GM08714 (cell line): ENCODE measurements around the gene DEPDC5.

Source experiments
- H3K4me3 ChIP-seq: fragments of 200-500 bp; sonication (Bioruptor generic); 2 replicates; pipeline ENCODE4 v1.5.1; 2014; ENCODE audit warnings: mild to moderate bottlenecking, low read length, inconsistent platforms
- ZNF274 ChIP-seq: IDR thresholded peaks from 2 replicates; pipeline ENCODE4 v1.6.1; 2012; ENCODE audit warnings: mild to moderate bottlenecking, low read depth, low read length

The DEPDC5 gene

DNA sequence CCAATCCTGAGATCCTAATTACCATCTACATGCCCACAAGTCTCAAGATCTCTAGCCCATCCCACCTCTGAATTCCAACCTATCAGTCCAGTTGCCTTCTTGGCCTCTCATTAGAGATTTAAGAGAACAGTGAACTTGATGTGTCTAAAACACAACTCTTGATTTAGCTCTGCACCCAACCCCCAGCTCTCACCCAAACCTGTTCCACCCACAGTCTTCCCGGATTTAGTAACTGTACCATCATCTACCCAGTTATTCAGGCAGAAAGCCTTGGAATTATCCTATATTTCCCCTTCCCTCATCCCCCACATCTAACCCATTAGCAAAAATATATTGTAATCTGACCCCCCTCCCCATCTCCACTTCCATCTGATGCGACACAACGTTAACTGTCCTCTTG lies 166.5 kb downstream of the DEPDC5 start:
- no peak overlapping the region for H3K4me3 ChIP-seq
- no peak for TF ChIP-seq ZNF274

GRCh38 chr22:31921106-31921505 lies 167.3 kb downstream of the DEPDC5 start:
- H3K4me3 ChIP-seq: no peak overlapping the region
- no peak for TF ChIP-seq ZNF274

GRCh38 chr22:31922534-31922933 lies 168.7 kb downstream of the DEPDC5 start:
- no peak for TF ChIP-seq ZNF274
- H3K4me3 ChIP-seq: no peak overlapping the region

DNA sequence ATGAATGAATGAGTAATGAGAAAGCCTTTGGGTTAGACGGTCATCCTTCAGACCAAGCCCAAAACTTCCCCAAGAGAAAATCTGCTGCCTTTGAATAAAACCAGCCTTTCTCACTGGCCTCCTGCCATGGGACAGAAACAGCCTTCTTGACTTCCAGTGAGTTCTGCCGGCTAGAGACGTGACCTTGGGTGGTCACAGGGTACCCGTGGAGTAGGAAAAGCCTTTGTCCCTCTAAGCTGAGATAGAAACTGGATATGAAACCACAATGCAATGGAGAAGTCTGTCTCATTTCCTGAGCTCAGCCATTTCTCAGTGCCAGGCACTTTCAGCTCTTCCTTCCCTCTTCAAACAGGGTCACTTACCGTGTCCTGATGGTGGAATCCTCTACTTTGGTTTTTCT lies 169.3 kb downstream of the DEPDC5 start:
- TF ChIP-seq ZNF274: no peak
- no peak overlapping the region for H3K4me3 ChIP-seq

DNA sequence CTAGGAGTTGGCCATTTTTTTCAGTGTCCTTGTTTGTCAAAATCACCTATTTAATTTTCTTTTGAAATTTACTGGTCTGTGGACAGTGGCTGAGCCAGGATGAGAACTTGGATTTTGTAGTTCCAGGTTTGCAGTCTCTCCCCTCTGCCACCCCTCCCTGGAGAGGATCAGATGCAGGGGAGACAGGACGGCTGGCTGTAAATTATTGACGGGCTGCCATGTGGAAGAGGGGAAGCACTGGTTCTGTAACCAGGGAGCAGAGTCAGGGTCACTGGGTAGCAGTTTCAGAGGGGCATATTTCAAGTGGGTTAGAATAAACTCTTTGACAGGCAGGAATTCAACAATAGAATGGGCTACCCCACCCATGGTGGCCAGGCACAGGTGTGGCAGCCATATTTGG lies 169.9 kb downstream of the DEPDC5 start:
- no peak overlapping the region for H3K4me3 ChIP-seq
- TF ChIP-seq ZNF274: no peak

DNA sequence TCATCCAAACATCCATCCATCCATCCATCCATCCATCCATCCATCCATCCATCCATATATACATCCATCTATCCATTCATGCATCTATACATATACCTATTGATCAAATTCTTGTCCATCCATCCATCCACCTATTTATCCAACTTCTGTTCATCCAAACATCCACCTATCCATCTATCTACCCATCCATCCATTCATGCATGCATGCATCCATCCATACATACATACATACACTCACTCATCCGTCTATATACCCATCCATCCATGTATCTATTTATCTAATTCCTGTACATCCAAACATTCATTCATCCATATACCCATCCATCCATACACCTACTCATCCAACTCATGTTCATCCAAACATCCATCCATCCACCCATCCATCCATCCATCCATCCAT lies 171.2 kb downstream of the DEPDC5 start:
- TF ChIP-seq ZNF274: no peak

GRCh38 chr22:31926024-31926423 lies 172.2 kb downstream of the DEPDC5 start:
- no peak for TF ChIP-seq ZNF274

More for the DNA sequence above, 171.2 kb downstream of the DEPDC5 start:
- no peak overlapping the region for H3K4me3 ChIP-seq

DNA sequence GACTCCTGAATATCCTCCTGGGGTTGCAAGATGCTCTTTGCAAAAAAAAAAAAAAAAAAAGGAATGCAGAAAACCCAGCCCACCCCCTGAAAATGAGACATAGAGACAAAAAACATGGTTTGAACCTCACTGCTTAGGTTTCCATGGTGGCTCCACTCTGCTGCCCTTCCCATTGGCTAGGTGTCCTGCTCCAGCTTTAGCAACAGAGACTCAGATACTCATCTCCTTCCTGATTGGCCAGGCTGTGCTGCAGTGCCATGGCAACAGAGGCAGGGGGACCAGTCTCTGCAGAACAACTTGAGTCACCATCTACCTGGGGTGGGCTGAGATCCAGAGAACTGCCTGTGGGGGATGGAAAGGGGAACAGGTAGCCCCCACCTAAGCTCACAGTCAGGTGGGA lies 173.2 kb downstream of the DEPDC5 start:
- TF ChIP-seq ZNF274: no peak
- no peak overlapping the region for H3K4me3 ChIP-seq

More at GRCh38 chr22:31926024-31926423, 172.2 kb downstream of the DEPDC5 start:
- no peak overlapping the region for H3K4me3 ChIP-seq

GRCh38 chr22:31927562-31927961 lies 173.7 kb downstream of the DEPDC5 start:
- H3K4me3 ChIP-seq: no peak overlapping the region
- no peak for TF ChIP-seq ZNF274

DNA sequence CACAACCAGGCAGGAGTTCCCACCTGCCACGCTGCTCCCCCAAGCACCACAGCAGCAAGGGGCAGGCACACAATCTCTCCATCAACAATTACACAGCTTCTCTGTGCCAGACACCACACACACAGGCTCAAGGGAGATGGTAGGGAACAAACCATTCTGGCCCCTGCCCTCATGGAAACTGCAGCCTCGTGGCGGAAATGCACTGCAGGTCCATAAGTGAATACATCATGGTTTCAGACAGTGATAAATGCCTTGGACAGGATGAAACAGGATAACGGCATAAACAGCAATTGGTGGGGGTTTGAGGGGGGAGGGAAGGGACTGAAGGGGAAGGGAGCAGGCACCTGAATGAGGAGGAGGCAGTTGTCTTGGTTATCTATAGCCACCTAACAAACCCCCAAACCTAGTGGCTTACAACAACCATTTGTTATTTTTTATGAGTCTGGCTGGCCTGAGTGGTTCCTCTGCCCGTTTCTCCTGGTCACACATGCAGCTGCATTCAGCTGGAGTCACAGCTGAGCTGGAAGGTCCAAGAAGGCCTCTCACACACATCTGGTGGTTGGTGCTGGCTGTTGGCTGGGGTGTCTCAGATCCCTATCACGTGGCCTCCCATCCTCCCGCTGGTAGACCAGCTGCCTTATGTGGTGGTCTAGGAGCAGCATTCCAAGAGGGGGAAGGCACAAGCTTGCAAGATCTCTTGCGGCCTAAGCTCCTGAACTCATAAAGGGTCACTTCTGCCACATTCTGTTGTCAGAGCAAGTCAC lies 175.5 kb downstream of the DEPDC5 start:
- H3K4me3 ChIP-seq: no peak overlapping the region
- TF ChIP-seq ZNF274: no peak

GRCh38 chr22:31932863-31933262 lies 179.0 kb downstream of the DEPDC5 start:
- no peak for TF ChIP-seq ZNF274
- no peak overlapping the region for H3K4me3 ChIP-seq

- H3K4me3 ChIP-seq: no peak overlapping the region
- TF ChIP-seq ZNF274: no peak
These were observed 179.6 kb downstream of the DEPDC5 start for GRCh38 chr22:31933406-31933805.

GRCh38 chr22:31933816-31934482 lies 180.1 kb downstream of the DEPDC5 start:
- no peak overlapping the region for H3K4me3 ChIP-seq
- TF ChIP-seq ZNF274: no peak

DNA sequence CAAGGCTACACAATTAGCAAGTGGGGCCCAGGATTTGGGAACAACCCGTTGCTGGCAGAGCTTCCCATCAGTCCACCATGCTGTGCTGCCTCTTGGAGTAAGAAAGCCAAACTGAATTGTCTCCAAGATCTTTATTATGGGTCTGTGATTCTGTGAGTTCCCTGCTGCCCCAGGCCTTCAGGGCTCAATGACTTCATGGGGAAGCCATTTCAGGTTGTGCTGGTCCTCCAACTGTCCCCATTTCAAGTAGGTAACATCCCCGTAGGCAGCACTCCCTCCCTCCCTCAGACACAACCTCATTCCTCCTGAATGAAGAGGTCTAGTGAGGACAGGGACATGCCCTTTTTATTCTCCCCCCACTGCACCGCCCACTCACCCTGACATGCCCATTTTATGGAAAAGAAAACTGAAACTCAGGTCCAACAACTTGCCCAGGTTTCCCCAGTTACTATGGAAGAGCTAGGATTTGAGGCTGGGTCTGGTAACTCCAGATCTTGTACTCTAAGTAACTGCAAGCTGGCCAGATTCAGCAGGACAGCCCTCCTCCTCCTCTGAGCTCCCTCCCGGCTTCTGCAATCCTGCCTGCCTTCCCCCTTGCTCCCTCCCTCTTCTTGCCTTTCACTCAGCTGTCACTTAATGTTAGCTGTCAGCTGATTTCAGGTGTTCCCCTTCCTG lies 182.3 kb downstream of the DEPDC5 start:
- no peak overlapping the region for H3K4me3 ChIP-seq
- no peak for TF ChIP-seq ZNF274

DNA sequence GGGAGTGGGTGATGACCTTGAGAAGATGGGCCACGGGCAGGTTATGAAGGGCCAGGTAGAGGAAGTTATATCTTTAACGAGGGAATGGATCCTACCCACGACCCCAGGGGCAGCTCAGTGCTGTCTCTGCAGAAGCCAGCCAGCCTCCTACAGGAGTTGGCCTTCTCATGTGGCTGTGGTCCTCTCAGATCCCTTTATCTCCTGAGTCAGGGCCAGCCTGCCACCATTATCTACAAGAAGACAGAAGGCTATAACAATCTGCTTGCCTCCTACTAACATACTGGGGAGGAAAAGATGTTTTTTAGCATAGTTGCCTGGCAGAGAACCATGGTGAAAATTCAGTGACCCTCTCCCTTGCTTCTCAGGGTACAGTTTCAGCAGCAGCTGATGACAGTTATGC lies 183.5 kb downstream of the DEPDC5 start:
- no peak overlapping the region for H3K4me3 ChIP-seq
- no peak for TF ChIP-seq ZNF274

DNA sequence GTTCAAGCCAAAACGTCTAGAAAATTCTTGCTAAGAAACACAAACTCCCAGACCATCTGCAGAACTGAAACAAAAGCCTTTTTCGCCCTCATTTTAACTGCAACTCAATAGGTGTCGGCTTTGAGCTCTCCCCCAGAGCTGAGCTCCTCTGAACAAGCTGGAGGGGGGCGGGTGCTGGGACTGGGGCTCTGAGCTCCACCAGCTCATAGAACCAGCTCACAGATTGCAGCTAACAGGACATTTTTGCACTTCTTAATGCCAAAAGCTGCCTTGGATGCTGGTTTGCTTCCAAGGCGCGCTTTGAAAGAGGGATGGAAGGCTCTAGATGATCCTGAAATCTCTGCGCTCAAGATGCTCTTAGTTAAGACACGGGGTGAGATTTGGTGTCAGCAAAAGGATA lies 184.5 kb downstream of the DEPDC5 start:
- TF ChIP-seq ZNF274: no peak
- no peak overlapping the region for H3K4me3 ChIP-seq
